HFFc6 (cell line): ENCODE data around the gene R3HDML. TPM values are rescaled to one million over a fixed set of nuclear protein-coding genes. Genes with fewer than 3 reads are reported as not detected.
"Not testable (repeated sequence)": the region's sequence is repeated elsewhere in the genome, so short reads cannot be mapped to it uniquely, and the experiment has no call there.

Experiments used
- DNase-seq: peaks from one replicate; pipeline ENCODE4 v3.0.0-alpha.2; 2018
- H3K27ac Mint-ChIP-seq: 2 replicates; pipeline ENCODE4 v1.8.0; 2020; ENCODE audit warnings: mild to moderate bottlenecking, mixed read lengths
- H3K27me3 Mint-ChIP-seq: 2 replicates; pipeline ENCODE4 v1.8.0; 2021; ENCODE audit warnings: mild to moderate bottlenecking, moderate library complexity, mixed read lengths; ENCODE audit not compliant: insufficient read depth
- H3K36me3 Mint-ChIP-seq: 2 replicates; pipeline ENCODE4 v1.8.0; 2021; ENCODE audit warnings: low read depth, mixed read lengths
- H3K4me1 Mint-ChIP-seq: 2 replicates; pipeline ENCODE4 v1.8.0; 2020; ENCODE audit warnings: low read depth, mixed read lengths
- H3K4me3 Mint-ChIP-seq: 2 replicates; pipeline ENCODE4 v1.8.0; 2020; ENCODE audit warnings: mild to moderate bottlenecking, moderate library complexity, mixed read lengths
- H3K9me3 Mint-ChIP-seq: 2 replicates; pipeline ENCODE4 v1.8.0; 2020; ENCODE audit warnings: mild to moderate bottlenecking, mixed read lengths
- total RNA-seq, 6 experiments: library from RNA; stranded (reverse); fragmentation: NEBNext Ultra II Directional; extraction: Animal tissue kit (Norgen Biotek cat#: 25700); gene quantifications; 2 replicates in 1 of 6; 3 replicates in 5 of 6; pipeline ENCODE4 v1.2.3, GENCODE V29; 2021
- TF ChIP-seq, protein P1 (sequence below): fragments of 200-600 bp; sonication (generic); IDR thresholded peaks from 2 replicates; pipeline ENCODE4 v1.5.0; 2021; ENCODE audit warnings: antibody characterized with exemption, mild to moderate bottlenecking

The R3HDML gene
- total RNA-seq, 6 experiments from 2014 or later: not detected

DNA sequence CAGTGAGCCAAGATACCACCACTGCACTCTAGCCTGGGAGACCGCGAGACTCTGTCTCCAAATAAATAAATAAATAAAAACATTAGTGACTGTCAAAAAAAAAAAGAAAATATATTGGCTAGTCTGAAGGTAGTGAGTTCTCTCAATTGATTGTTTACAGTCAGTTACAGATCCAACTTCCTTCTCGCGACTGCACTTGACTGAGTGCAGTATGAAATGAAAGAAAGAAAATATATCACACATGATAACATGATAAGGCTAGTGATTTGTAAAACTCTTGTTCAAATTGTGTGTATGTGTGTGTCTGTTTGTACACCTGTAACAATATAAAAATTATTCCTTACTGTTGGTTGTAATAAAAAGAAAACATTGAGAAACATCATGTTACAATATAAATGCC, 7.9 kb downstream of the R3HDML start:
- H3K9me3 Mint-ChIP-seq: no peaks in the 10 kb centered on the region
- TF ChIP-seq, protein P1, sequence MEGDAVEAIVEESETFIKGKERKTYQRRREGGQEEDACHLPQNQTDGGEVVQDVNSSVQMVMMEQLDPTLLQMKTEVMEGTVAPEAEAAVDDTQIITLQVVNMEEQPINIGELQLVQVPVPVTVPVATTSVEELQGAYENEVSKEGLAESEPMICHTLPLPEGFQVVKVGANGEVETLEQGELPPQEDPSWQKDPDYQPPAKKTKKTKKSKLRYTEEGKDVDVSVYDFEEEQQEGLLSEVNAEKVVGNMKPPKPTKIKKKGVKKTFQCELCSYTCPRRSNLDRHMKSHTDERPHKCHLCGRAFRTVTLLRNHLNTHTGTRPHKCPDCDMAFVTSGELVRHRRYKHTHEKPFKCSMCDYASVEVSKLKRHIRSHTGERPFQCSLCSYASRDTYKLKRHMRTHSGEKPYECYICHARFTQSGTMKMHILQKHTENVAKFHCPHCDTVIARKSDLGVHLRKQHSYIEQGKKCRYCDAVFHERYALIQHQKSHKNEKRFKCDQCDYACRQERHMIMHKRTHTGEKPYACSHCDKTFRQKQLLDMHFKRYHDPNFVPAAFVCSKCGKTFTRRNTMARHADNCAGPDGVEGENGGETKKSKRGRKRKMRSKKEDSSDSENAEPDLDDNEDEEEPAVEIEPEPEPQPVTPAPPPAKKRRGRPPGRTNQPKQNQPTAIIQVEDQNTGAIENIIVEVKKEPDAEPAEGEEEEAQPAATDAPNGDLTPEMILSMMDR: no peak

DNA sequence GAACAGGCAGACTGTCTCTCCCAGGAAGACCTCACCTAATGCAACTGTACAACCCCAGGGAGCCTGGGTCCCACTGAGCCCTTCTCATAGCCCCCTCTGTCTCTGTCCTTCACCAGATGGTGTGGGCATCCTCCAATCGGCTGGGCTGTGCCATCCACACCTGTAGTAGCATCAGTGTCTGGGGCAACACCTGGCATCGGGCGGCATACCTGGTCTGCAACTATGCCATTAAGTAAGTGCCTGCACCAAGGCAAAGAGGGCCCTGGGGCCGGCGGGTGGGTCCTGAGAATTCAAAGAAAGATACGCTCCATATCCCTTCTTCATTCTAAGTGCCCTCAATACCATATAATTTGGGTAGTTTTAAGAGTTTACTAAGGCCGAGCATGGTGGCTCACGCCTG, 8.3 kb downstream of the R3HDML start:
- Mint-ChIP-seq H3K9me3 (no peaks in the 10 kb centered on the region), H3K4me3 (no peak overlapping the region), H3K36me3 (no peaks in the 10 kb centered on the region), H3K27me3 (peaks cover 26% of the 10 kb centered on the region), H3K27ac (no peak overlapping the region), H3K4me1 (peaks cover 7% of the 10 kb centered on the region)
- TF ChIP-seq, protein P1: no peak
- no peak for DNase-seq

More for the DNA sequence above, 7.9 kb downstream of the R3HDML start:
- H3K27ac Mint-ChIP-seq: no peak overlapping the region
- no peaks in the 10 kb centered on the region for H3K36me3 Mint-ChIP-seq
- peaks cover 7% of the 10 kb centered on the region for H3K4me1 Mint-ChIP-seq
- H3K4me3 Mint-ChIP-seq: no peak overlapping the region
- no peak for DNase-seq
- H3K27me3 Mint-ChIP-seq: peaks cover 27% of the 10 kb centered on the region

DNA sequence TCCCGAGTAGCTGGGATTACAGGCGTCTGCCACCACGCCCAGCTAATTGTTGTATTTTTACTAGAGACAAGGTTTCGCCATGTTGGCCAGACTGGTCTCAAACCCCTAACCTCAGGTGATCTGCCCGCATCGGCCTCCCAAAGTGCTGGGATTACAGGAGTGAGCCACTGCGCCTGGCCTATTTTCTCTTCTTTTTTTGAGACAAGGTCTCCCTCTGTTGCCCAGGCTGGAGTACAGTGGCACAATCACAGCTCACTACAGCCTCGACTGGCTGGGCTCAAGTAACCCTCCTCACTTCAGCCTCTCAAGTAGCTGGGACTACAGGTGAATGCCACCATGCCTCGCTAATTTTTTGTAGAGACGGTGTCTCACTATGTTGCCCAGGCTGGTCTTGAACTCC, 9.1 kb downstream of the R3HDML start:
- not testable (repeated sequence) for H3K27ac Mint-ChIP-seq, H3K36me3 Mint-ChIP-seq, H3K4me1 Mint-ChIP-seq, H3K4me3 Mint-ChIP-seq, DNase-seq, H3K9me3 Mint-ChIP-seq
- peaks cover 24% of the 10 kb centered on the region for H3K27me3 Mint-ChIP-seq

DNA sequence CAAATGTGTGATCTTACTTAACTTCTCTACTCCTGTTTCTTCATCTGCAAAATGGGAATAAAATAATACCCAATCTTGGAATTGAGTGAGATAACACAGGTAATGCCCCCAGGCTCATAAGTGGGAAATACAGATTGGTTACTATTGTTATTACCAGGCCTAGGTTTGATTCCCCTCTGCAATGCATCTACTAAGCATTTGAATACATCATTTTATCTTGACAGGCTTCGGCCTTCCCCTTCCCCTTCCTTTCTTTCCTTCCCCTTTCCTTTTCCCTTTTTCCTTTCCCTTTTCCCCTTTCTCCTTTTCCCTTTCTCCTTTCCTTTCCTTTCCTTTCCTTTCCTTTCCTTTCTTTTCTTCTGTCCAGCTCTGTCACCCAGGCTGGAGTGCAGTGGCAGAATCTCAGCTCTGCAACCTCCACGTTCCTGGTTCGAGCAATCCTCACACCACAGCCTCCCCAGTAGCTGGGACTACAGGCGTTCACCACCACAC, 11.4 kb downstream of the R3HDML start:
- Mint-ChIP-seq H3K27ac (no peak overlapping the region), H3K9me3 (no peaks in the 10 kb centered on the region), H3K4me3 (no peak overlapping the region), H3K4me1 (no peaks in the 10 kb centered on the region), H3K27me3 (peaks cover 20% of the 10 kb centered on the region), H3K36me3 (no peaks in the 10 kb centered on the region)
- DNase-seq: no peak
- TF ChIP-seq, protein P1: no peak

DNA sequence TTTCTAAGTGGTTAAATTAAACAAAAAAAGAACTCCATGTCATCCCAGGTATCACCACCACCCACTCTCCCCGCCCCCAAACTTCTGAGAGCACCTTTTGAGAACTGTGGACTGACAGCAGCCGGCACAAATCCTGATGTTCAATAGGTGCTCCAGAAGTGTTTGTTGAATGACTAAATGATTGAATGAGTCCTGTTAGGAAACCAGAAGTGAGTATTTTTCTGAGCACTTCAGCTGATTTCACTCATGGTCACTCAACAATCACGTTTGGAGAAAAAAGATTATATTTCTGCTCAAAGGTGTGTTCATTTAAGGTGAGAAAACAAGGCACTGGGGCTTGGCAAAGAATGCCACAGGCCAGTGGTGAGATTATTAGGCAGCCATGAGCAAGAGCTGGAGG, 12.5 kb downstream of the R3HDML start:
- no peak overlapping the region for H3K27ac Mint-ChIP-seq
- H3K36me3 Mint-ChIP-seq: no peaks in the 10 kb centered on the region
- no peaks in the 10 kb centered on the region for H3K4me1 Mint-ChIP-seq
- H3K9me3 Mint-ChIP-seq: no peaks in the 10 kb centered on the region
- peaks cover 23% of the 10 kb centered on the region for H3K27me3 Mint-ChIP-seq
- DNase-seq: no peak
- TF ChIP-seq, protein P1: no peak
- H3K4me3 Mint-ChIP-seq: no peak overlapping the region

DNA sequence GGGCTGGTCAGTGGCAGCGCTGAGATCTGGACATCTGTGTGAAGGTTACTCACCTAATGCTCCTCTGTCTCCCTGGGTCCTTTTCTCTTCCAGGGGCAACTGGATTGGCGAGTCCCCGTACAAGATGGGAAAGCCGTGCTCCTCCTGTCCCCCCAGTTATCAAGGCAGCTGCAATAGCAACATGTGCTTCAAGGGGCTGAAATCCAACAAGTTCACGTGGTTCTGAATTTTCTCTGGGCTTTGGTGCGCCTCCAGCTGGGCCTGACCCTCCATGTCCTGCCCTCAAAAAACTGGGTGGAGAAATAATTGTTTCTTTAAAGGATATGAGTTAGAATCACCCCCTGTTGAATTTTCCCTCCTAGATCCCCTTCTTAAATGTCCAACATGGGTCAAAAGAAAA, 13.7 kb downstream of the R3HDML start:
- no peak for DNase-seq
- H3K27me3 Mint-ChIP-seq: peaks cover 26% of the 10 kb centered on the region
- H3K4me3 Mint-ChIP-seq: no peak overlapping the region
- H3K4me1 Mint-ChIP-seq: no peaks in the 10 kb centered on the region
- no peaks in the 10 kb centered on the region for H3K9me3 Mint-ChIP-seq
- TF ChIP-seq, protein P1: no peak
- H3K36me3 Mint-ChIP-seq: no peaks in the 10 kb centered on the region
- H3K27ac Mint-ChIP-seq: no peak overlapping the region
